HepG2 (cell line): ENCODE measurements around the gene MRPS10. TPM values are rescaled to one million over a fixed set of nuclear protein-coding genes. Genes with fewer than 3 reads are reported as not detected.

Experiments
- ZKSCAN8 ChIP-seq: IDR thresholded peaks from 2 replicates; pipeline ENCODE4 v1.6.1; 2016; ENCODE audit warnings: borderline replicate concordance, missing genetic modification reagents, missing compliant biosample characterization
- ZNF772 ChIP-seq: sonication (generic); formaldehyde crosslinking; IDR thresholded peaks from 2 replicates; pipeline ENCODE4 v1.5.0; 2020; ENCODE audit warnings: mild to moderate bottlenecking, missing genetic modification reagents
- polyA plus RNA-seq, 8 experiments: library from polyadenylated mRNA; depleted of rRNA in 3 of 8; stranded (reverse) in 7 of 8; unstranded in 1 of 8; fragments of >200 nt; fragmentation: Illumina TruSeq in 4 of 8; extraction: Trizol in 4 of 8; gene quantifications; 2 replicates each; pipeline versions ENCODE4 v1.2.1 to v1.2.3, GENCODE V29; 2011 to 2016; ENCODE audit warnings: low read depth in 4 of 8, missing spikeins in 1 of 8, mixed read lengths in 1 of 8; ENCODE audit not compliant: insufficient read depth in 1 of 8
- total RNA-seq, 5 experiments: library from RNA; depleted of rRNA; stranded (reverse); fragments of >200 nt; fragmentation: Illumina TruSeq; extraction: Trizol; gene quantifications; 2 replicates each; pipeline ENCODE4 v1.2.3, GENCODE V29; 2016; ENCODE audit warnings: low read depth in 1 of 5
- TF ChIP-seq, protein P1 (sequence below): sonication (generic); formaldehyde crosslinking; IDR thresholded peaks from 2 replicates; pipeline ENCODE4 v1.4.0; 2020; ENCODE audit warnings: mild to moderate bottlenecking, missing genetic modification reagents
- TF ChIP-seq, protein P2 (sequence below), 2 experiments: sonication (generic) in 1 of 2; formaldehyde crosslinking in 1 of 2; IDR thresholded peaks; 2 replicates each; pipeline versions ENCODE4 v1.4.0 to v1.6.1; 2016 to 2020; ENCODE audit warnings: borderline replicate concordance in 1 of 2, low read depth in 1 of 2, mild to moderate bottlenecking in 1 of 2, missing genetic modification reagents in 1 of 2

The MRPS10 gene
- total and polyA plus RNA-seq, 2 of the 13 experiments (the other 11 are each of a cell fraction or from before 2014, with no cell fraction given) = 31.7 to 54.6 TPM

DNA sequence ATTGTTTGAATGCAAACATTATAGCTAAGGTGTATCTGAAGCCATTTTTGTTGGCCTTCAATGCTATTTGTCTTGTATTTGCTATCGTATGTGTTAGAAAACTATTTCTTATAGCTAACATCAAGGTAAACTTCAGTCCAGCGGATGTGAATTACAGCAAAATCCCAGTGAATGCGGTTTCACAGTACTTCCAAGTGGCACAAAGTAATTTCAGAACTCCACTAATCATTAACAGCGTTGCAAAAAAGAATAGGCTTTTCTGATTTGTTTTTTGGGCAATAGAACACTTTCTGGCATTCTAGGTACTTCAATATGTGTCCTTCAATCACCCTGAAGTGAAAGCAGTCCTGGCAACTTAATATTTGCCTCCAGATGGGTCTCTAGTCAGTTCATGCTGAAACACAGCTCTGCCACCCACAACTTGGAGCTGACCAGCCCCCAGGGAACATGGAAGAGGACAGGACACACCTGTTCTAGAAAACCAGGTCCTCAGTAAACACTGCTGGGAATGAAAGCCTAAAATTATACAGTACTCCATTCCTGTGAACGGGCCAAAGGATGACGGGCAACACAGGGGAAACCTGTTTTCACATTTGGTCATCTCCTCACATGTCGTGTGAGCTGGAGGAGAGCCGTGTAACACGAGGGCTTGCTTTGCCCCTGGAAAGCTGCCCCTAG, 9.7 kb upstream of the MRPS10 start (continued):
- TF ChIP-seq ZKSCAN8 (CRISPR knock-in tag) (0 out of 2 replicates have a peak, but pooled peaks have one; percentile 5), ZNF772 (CRISPR knock-in tag) (no peak)
- TF ChIP-seq, protein P1, sequence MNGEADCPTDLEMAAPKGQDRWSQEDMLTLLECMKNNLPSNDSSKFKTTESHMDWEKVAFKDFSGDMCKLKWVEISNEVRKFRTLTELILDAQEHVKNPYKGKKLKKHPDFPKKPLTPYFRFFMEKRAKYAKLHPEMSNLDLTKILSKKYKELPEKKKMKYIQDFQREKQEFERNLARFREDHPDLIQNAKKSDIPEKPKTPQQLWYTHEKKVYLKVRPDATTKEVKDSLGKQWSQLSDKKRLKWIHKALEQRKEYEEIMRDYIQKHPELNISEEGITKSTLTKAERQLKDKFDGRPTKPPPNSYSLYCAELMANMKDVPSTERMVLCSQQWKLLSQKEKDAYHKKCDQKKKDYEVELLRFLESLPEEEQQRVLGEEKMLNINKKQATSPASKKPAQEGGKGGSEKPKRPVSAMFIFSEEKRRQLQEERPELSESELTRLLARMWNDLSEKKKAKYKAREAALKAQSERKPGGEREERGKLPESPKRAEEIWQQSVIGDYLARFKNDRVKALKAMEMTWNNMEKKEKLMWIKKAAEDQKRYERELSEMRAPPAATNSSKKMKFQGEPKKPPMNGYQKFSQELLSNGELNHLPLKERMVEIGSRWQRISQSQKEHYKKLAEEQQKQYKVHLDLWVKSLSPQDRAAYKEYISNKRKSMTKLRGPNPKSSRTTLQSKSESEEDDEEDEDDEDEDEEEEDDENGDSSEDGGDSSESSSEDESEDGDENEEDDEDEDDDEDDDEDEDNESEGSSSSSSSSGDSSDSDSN (CRISPR knock-in tag) = 0 out of 2 replicates have a peak, but pooled peaks have one; percentile 0
- TF ChIP-seq, protein P2, sequence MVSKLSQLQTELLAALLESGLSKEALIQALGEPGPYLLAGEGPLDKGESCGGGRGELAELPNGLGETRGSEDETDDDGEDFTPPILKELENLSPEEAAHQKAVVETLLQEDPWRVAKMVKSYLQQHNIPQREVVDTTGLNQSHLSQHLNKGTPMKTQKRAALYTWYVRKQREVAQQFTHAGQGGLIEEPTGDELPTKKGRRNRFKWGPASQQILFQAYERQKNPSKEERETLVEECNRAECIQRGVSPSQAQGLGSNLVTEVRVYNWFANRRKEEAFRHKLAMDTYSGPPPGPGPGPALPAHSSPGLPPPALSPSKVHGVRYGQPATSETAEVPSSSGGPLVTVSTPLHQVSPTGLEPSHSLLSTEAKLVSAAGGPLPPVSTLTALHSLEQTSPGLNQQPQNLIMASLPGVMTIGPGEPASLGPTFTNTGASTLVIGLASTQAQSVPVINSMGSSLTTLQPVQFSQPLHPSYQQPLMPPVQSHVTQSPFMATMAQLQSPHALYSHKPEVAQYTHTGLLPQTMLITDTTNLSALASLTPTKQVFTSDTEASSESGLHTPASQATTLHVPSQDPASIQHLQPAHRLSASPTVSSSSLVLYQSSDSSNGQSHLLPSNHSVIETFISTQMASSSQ (IDR thresholded peaks at IDR 0.05; ENCODE audit: low read depth) = no peak
- TF ChIP-seq, protein P2 (CRISPR knock-in tag; IDR thresholded peaks at IDR 0.05; ENCODE audit: borderline replicate concordance) = peak; percentile 49; the same call in 1 of the 2 replicates
